CD14-positive monocyte (primary cell): ENCODE results near the gene KDM3A. TPM values are rescaled to one million over a fixed set of nuclear protein-coding genes. Genes with fewer than 3 reads are reported as not detected.

ENCODE experiments used
- DNase-seq, 3 donors: peaks; one replicate each; pipeline ENCODE4 v3.0.0-alpha.2; 2011 to 2022
- H2AFZ ChIP-seq: 2 replicates; pipeline ENCODE4 v1.6.0; 2012; ENCODE audit warnings: mild to moderate bottlenecking, low read depth, low read length, inconsistent platforms; ENCODE audit not compliant: insufficient read depth, poor library complexity, severe bottlenecking
- H3K27ac ChIP-seq, 2 donors: 1 replicate in 1 of 2; 2 replicates in 1 of 2; pipeline ENCODE4 v1.5.1; 2012 to 2013; ENCODE audit warnings: low read length in 2 of 2, control low read depth in 1 of 2, inconsistent platforms in 1 of 2, low read depth in 1 of 2, mild to moderate bottlenecking in 1 of 2
- H3K27me3 ChIP-seq, 2 donors: one replicate each; pipeline versions ENCODE4 v1.6.0 to v1.6.1; 2011 to 2013; ENCODE audit warnings: low read length in 2 of 2; ENCODE audit not compliant: control insufficient read depth in 2 of 2, insufficient read depth in 2 of 2
- H3K36me3 ChIP-seq, 2 donors: replicated peaks in 1 of 2; 1 replicate in 1 of 2; 2 replicates in 1 of 2; pipeline versions ENCODE4 v1.5.1 to v1.6.1; 2012 to 2013; ENCODE audit warnings: low read length in 2 of 2, control low read depth in 1 of 2, inconsistent platforms in 1 of 2, mild to moderate bottlenecking in 1 of 2; ENCODE audit not compliant: insufficient read depth in 2 of 2, control insufficient read depth in 1 of 2
- H3K4me1 ChIP-seq, 2 donors: 1 replicate in 1 of 2; 2 replicates in 1 of 2; pipeline versions ENCODE4 v1.5.1 to v1.6.1; 2012 to 2013; ENCODE audit warnings: low read length in 2 of 2, control low read depth in 1 of 2, inconsistent platforms in 1 of 2, mild to moderate bottlenecking in 1 of 2, moderate library complexity in 1 of 2; ENCODE audit not compliant: insufficient read depth in 2 of 2, control insufficient read depth in 1 of 2
- H3K4me2 ChIP-seq: replicated peaks from 2 replicates; pipeline ENCODE3; 2012; ENCODE audit warnings: low read length, moderate library complexity, mild to moderate bottlenecking; ENCODE audit not compliant: poor library complexity, severe bottlenecking; ENCODE audit errors: extremely low read depth
- H3K4me3 ChIP-seq, 3 experiments: fragments of 200-600 bp in 1 of 3; sonication (generic) in 1 of 3; replicated peaks in 1 of 3; 1 replicate in 2 of 3; 2 replicates in 1 of 3; pipeline ENCODE4 v1.5.1; 2011 to 2013; ENCODE audit warnings: low read length in 3 of 3, mild to moderate bottlenecking in 3 of 3, control low read depth in 2 of 3, low read depth in 2 of 3, inconsistent platforms in 1 of 3, moderate library complexity in 1 of 3
- H3K79me2 ChIP-seq: 2 replicates; pipeline ENCODE4 v1.6.0; 2012; ENCODE audit warnings: mild to moderate bottlenecking, control low read depth, inconsistent platforms, low read length, moderate library complexity; ENCODE audit not compliant: insufficient read depth
- H3K9ac ChIP-seq: 2 replicates; pipeline ENCODE4 v1.6.0; 2017; ENCODE audit warnings: low read length, mild to moderate bottlenecking; ENCODE audit not compliant: insufficient read depth, poor library complexity, severe bottlenecking
- H3K9me3 ChIP-seq, 2 donors: replicated peaks in 1 of 2; 1 replicate in 1 of 2; 2 replicates in 1 of 2; pipeline versions ENCODE4 v1.5.1 to v1.6.1; 2012 to 2013; ENCODE audit warnings: low read length in 2 of 2, control low read depth in 1 of 2; ENCODE audit not compliant: control insufficient read depth in 1 of 2, insufficient read depth in 1 of 2
- H4K20me1 ChIP-seq: 2 replicates; pipeline ENCODE4 v1.6.0; 2012; ENCODE audit warnings: mild to moderate bottlenecking, low read length, control low read depth, moderate library complexity; ENCODE audit not compliant: insufficient read depth
- H3K27ac Mint-ChIP-seq, 7 donors: one replicate each; pipeline ENCODE4 v1.8.0; 2020; ENCODE audit warnings: mild to moderate bottlenecking in 7 of 7, mixed read lengths in 7 of 7, moderate library complexity in 6 of 7, inconsistent platforms in 2 of 7
- H3K27me3 Mint-ChIP-seq, 3 donors: one replicate each; pipeline ENCODE4 v1.8.0; 2021 to 2022; ENCODE audit warnings: low read depth in 3 of 3, mild to moderate bottlenecking in 3 of 3, mixed read lengths in 3 of 3, moderate library complexity in 3 of 3, inconsistent platforms in 1 of 3
- H3K36me3 Mint-ChIP-seq, 2 donors: one replicate each; pipeline ENCODE4 v1.8.0; 2020; ENCODE audit warnings: mixed read lengths in 2 of 2, inconsistent platforms in 1 of 2, mild to moderate bottlenecking in 1 of 2
- H3K4me1 Mint-ChIP-seq: one replicate; pipeline ENCODE4 v1.8.0; 2020; ENCODE audit warnings: mild to moderate bottlenecking, mixed read lengths
- H3K4me3 Mint-ChIP-seq, 2 donors: one replicate each; pipeline ENCODE4 v1.8.0; 2020; ENCODE audit warnings: mild to moderate bottlenecking in 2 of 2, mixed read lengths in 2 of 2, moderate library complexity in 1 of 2
- H3K9me3 Mint-ChIP-seq, 7 donors: one replicate each; pipeline ENCODE4 v1.8.0; 2020 to 2022; ENCODE audit warnings: mixed read lengths in 7 of 7, mild to moderate bottlenecking in 6 of 7, moderate library complexity in 6 of 7, inconsistent platforms in 2 of 7
- WGBS: methylation state at CpG from one replicate; pipeline ENCODE4 v1.1.5; 2013; ENCODE audit warnings: missing lambda C conversion rate; ENCODE audit not compliant: insufficient coverage; 5-methylcytosine and 5-hydroxymethylcytosine counted together
- intact Hi-C, 2 donors: fragments of 100-400 bp; cut with micrococcal nuclease; formaldehyde crosslinking; loops; one replicate each; pipeline versions ENCODE4 v1.15.0 to v1.15.1; 2023
- polyA plus RNA-seq, 3 donors: library from polyadenylated mRNA; depleted of rRNA in 1 of 3; unstranded in 2 of 3; stranded (reverse) in 1 of 3; fragments of 300-500 nt in 2 of 3; fragments of >200 nt in 1 of 3; fragmentation: Illumina TruSeq in 2 of 3; gene quantifications; 1 replicate in 2 of 3; 2 replicates in 1 of 3; pipeline ENCODE4 v1.2.3, GENCODE V29; 2012 to 2021
- TF ChIP-seq, protein P1 (sequence below): fragments of 200-600 bp; IDR thresholded peaks from one replicate; pipeline ENCODE4 v1.8.0; 2022; ENCODE audit warnings: antibody characterized with exemption, mild to moderate bottlenecking

The KDM3A gene
- polyA plus RNA-seq, 3 donors: 3.3 to 21.2 (median 7.4) TPM

DNA sequence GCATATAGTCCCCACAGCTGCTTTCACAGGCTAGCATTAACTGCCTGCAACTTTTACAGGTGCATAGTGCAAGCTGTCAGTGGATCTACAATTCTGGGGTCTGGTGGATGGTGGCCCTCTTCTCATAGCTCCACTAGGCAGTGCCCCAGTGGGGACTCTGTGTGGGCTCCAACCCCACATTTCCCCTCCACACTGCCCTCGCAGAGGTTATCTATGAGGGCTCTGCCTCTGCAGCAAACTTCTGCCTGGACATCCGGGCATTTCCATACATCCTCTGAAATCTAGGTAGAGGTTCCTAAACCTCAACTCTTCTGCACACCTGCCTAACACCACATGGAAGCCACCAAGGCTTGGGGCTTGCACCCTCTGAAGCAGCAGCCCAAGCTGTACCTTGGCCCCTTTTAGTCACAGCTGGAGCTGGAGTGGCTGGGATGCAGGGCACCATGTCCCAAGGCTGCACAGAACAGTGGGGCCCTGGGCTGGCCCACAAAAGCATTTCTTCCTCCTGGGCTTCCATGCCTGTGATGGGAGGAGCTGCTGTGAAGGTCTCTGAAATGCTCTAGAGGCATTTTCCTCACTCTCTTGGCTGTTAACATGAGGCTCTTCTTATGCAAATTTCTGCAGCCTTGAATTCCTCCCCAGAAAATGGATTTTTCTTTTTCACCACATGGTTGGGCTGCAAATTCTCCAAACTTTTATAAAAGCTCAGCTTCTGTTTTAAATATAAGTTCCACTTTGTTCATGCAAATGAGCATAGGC, 59.3 kb downstream of the KDM3A start:
- no peaks in the 10 kb centered on the region for H3K79me2 ChIP-seq
- H3K27me3 ChIP-seq: no peaks in the 10 kb centered on the region
- no peak overlapping the region for H3K27ac ChIP-seq
- H3K4me1 ChIP-seq: no peaks in the 10 kb centered on the region
- H4K20me1 ChIP-seq: no peaks in the 10 kb centered on the region
- Mint-ChIP-seq H3K36me3 (peaks cover 93 to 98% of the 10 kb centered on the region in 2 donors), H3K27me3 (no peaks in the 10 kb centered on the region), H3K27ac (no peak overlapping the region), H3K4me3 (no peak overlapping the region), H3K4me1 (no peaks in the 10 kb centered on the region), H3K9me3 (peaks cover 24 to 38% (median 31%) of the 10 kb centered on the region in 7 donors)
- H2AFZ ChIP-seq: no peak overlapping the region
- peaks cover 25 to 35% of the 10 kb centered on the region in 2 donors for H3K9me3 ChIP-seq
- H3K4me2 ChIP-seq: no peak overlapping the region
- DNase-seq: no peak
- WGBS: no CpG with 5 or more reads among the region's 2 CpGs
- H3K9ac ChIP-seq: no peak overlapping the region
- intact Hi-C loops: no loop called here
- TF ChIP-seq, protein P1, sequence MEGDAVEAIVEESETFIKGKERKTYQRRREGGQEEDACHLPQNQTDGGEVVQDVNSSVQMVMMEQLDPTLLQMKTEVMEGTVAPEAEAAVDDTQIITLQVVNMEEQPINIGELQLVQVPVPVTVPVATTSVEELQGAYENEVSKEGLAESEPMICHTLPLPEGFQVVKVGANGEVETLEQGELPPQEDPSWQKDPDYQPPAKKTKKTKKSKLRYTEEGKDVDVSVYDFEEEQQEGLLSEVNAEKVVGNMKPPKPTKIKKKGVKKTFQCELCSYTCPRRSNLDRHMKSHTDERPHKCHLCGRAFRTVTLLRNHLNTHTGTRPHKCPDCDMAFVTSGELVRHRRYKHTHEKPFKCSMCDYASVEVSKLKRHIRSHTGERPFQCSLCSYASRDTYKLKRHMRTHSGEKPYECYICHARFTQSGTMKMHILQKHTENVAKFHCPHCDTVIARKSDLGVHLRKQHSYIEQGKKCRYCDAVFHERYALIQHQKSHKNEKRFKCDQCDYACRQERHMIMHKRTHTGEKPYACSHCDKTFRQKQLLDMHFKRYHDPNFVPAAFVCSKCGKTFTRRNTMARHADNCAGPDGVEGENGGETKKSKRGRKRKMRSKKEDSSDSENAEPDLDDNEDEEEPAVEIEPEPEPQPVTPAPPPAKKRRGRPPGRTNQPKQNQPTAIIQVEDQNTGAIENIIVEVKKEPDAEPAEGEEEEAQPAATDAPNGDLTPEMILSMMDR: no peak
- no peak overlapping the region for H3K4me3 ChIP-seq
- H3K36me3 ChIP-seq: peaks cover 55 to 95% of the 10 kb centered on the region in 2 donors

- Mint-ChIP-seq H3K27me3 (no peaks in the 10 kb centered on the region), H3K27ac (peak overlapping the region in 1 of 7 donors; percentile 4), H3K9me3 (peaks cover 0 to 4% (median 1%) of the 10 kb centered on the region in 7 donors), H3K4me1 (no peaks in the 10 kb centered on the region), H3K4me3 (no peak overlapping the region), H3K36me3 (peaks cover 84 to 87% of the 10 kb centered on the region in 2 donors)
- no peak overlapping the region for H3K9ac ChIP-seq
- no peak overlapping the region for H3K4me2 ChIP-seq
- no peak overlapping the region for H3K4me3 ChIP-seq
- H3K79me2 ChIP-seq: no peaks in the 10 kb centered on the region
- peaks cover 79 to 86% of the 10 kb centered on the region in 2 donors for H3K36me3 ChIP-seq
- WGBS: 99% methylated on average over 5 of the region's 7 CpGs
- H3K4me1 ChIP-seq: no peaks in the 10 kb centered on the region
- H2AFZ ChIP-seq: no peak overlapping the region
- H3K27ac ChIP-seq: peak overlapping the region in 1 of 2 donors; percentile 22
- intact Hi-C loops: no loop called here
- H3K9me3 ChIP-seq: peaks cover 0 to 1% of the 10 kb centered on the region in 2 donors
- TF ChIP-seq, protein P1: no peak
- no peaks in the 10 kb centered on the region for H3K27me3 ChIP-seq
- peaks cover 24% of the 10 kb centered on the region for H4K20me1 ChIP-seq
- DNase-seq: no peak
Measured at GRCh38 chr2:86507600-86507999, 66.4 kb downstream of the KDM3A start.
